Left colon (tissue), 2 donors: ENCODE data around the gene SLC35E1. TPM values are rescaled to one million over a fixed set of nuclear protein-coding genes. Genes with fewer than 3 reads are reported as not detected.

Source experiments
- ATAC-seq: fragments of 200-7000 bp; cut with Tn5 transposase; one replicate; pipeline ENCODE4 v1.9.1; 2020; ENCODE audit warnings: mild to moderate bottlenecking, moderate library complexity
- DNase-seq, 2 donors: peaks; one replicate each; pipeline ENCODE4 v3.0.0-alpha.2; 2020
- intact Hi-C, 2 donors: fragments of 100-400 bp; cut with DNase I in 1 of 2; cut with micrococcal nuclease in 1 of 2; formaldehyde crosslinking; loops; one replicate each; pipeline versions ENCODE4 v1.11.2 to v1.14.0; 2022; cut with DNase I, micrococcal nuclease
- long read RNA-seq: library from polyadenylated mRNA; unstranded; transcript quantifications from one replicate; pipeline ENCODE4 v2.0.0, GENCODE V29; 2021
- total RNA-seq, 2 donors: library from RNA; stranded (reverse); fragmentation: NEBNext Ultra II Directional; extraction: Animal tissue kit (Norgen Biotek cat#: 25700); gene quantifications; one replicate each; pipeline ENCODE4 v1.2.1, GENCODE V29; 2021
- donor health status: DM: no; HTN: no; CAD: no.
- donor health status: DM: yes; HTN: yes; CAD: no.

Gene SLC35E1
- total RNA-seq, result 10 to 100 TPM; 35.8 to 37.7 TPM
- long read RNA-seq, full-length matches to known transcripts, result 25 of 51 reads
- long read RNA-seq, partial matches to known transcripts, result 5 of 51 reads
- long read RNA-seq, other reads (novel, unspliced or antisense), result 21 of 51 reads

GRCh38 chr19:16572332-16573211, at the start of gene SLC35E1:
SLC35E1 (minus strand) TSS chr19:16572415; CDS start chr19:16572364, 51 bp downstream.
- DNase-seq (peak; percentile 95 to 97), ATAC-seq (peak; percentile 95)
- intact Hi-C loops, result no loop called here

DNA sequence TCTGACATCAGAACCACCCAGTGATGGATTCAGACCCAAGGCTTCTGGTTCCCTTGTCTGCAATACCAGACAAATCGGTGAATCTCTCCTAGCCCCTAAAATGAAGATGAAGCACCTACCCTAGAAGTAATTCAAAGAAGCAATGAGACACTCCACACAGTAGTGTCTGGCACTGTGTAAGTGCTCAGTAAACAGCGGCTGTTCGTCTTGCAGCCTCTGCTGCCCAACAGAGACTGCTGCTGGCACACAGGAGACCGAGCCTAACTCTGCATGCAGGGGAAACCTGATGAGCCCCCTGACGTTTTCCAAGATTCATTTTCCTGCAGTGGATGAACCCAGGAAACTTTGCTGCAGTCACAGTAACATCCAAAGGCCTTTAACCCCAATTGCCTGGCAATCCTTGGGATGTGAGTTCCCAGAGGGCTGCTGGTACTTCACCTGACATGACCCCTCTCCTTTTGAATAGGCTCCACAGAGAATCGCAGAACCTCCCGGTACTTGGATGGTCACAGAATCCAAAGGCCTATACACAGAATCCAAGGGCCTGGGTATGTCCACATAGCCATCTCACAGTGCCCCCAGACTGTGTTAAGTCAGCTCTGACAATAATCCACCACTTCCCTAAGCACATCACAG, 49.1 kb upstream of the SLC35E1 start:
- ATAC-seq (no peak), DNase-seq (no peak)
- intact Hi-C loops, result no loop called here

- DNase-seq (no peak), ATAC-seq (peak; percentile 61)
- intact Hi-C loops, result no loop called here
Observed at GRCh38 chr19:16620584-16620983, 48.4 kb upstream of the SLC35E1 start.

GRCh38 chr19:16620018-16620417, 47.8 kb upstream of the SLC35E1 start:
- DNase-seq, result no peak
- intact Hi-C loops, result no loop called here
- no peak for ATAC-seq

DNA sequence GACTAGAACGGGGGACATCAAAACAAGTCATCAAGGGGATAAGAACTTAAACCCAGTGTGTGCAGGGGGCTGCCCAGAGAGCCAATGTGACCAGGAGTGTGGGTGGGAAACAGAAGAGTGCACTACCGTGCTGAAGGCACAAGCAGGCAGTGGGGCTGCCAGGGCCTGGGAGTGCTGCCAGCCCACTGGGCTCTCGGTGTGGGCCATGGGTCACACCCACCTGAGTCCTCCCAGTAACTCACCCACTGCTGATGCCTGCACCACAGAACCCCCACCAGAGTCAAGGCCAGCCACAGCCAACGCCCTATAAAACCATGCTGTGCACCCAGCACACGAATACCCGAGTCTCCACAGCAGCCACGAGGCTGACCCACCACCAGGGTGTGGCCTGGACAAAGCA, 47.2 kb upstream of the SLC35E1 start:
- ATAC-seq (no peak), DNase-seq (no peak)
- intact Hi-C loops, result no loop called here

GRCh38 chr19:16618248-16618647, 46.0 kb upstream of the SLC35E1 start:
- no peak for ATAC-seq
- intact Hi-C loops, result no loop called here

GRCh38 chr19:16615808-16616207, 43.6 kb upstream of the SLC35E1 start:
- no peak for ATAC-seq
- DNase-seq, result no peak
- intact Hi-C loops, result no loop called here

More at GRCh38 chr19:16618248-16618647, 46.0 kb upstream of the SLC35E1 start:
- no peak for DNase-seq

- DNase-seq, result no peak
- intact Hi-C loops, result no loop called here
- no peak for ATAC-seq
Observed at GRCh38 chr19:16614941-16615340, 42.7 kb upstream of the SLC35E1 start.

DNA sequence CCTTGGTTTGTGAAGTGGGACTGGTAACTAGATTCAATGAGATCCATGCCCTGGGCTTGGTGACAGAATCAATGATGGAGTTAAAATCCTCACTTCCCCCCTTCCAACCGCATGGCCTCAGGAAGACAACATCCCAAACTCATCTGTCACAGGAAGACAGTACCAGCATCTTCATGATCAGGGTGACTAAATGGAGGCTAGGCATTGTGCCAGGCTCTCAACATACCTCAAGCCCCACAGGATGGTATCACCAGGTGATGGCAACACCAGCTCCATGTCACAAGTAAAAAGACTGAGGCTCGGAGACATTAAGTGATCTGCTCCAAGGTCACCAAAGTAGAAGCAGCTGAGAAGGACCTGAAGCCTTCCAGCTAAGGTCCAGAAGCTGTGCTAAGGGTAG, 41.6 kb upstream of the SLC35E1 start:
- no peak for DNase-seq
- intact Hi-C loops, result no loop called here
- no peak for ATAC-seq

DNA sequence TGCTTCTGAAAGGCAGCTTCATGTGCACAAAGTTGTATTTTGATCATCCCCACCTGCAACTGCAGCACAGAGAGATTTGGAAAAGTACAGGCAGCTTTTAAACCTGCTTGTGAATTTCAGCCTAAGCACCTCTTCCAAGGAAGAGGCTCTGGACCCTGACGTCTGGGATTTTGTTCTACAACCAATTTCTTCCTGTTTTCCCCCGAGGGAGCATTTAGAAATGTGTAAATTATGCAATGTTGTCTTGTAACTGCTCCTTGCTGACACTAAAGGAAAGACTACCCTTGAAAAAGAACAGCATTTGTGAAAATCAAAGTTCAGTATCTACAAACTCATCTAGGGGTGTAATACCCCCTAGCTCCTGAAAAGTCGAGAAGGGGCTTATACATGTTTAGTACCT, 40.4 kb upstream of the SLC35E1 start:
- DNase-seq, result no peak
- intact Hi-C loops, result no loop called here

DNA sequence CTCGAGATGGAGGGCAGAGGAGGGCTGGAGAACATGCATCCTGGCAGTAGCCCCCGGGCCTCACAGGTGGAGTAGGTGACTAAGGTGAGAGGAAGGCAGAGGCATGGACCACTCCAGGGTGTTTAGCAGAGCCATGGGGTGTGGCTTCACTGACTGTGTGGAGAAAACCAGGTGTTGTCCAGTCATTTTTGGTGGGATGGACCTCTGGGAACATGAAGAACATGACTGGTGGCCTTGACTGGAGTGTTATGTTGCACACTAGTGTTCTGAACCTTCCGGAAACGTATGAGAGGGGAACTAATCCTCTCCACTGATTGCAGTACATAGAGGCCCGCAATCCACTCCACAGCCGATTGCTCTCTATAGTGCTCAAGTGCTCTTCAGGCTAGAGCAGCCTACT, 38.9 kb upstream of the SLC35E1 start:
- ATAC-seq, result no peak

More for the DNA sequence above, 40.4 kb upstream of the SLC35E1 start:
- ATAC-seq, result no peak

DNA sequence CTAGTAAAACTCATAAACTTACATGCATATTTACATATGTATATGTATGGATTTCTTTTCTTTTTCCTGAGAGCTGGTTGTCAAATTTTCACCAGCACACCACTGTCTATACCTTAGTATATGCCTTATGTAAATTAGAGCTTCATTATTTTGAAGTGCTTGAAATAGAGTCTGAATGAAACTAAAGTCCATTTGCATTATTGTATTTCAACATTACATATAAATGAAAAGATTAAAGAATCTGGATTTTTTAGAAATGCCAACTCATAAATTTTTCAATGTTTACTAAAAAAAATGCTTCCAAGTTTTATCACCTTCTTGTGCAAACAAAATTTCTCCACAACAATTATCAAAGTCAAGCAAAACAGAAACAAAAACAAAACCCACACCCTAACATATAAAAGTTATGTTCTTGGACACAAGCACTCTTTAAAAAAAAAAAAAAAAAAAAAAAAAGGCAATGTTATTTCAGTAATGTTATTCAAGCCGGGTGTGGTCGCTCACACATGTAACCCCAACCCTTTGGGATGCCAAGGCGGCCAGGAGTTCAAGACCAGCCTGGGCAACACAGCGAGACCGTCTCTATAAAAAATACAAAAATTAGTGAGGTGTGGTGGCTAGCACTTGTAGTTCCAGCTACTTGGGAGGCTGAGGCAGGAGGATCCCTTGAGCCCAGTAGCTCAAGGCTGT, 37.4 kb upstream of the SLC35E1 start:
- no peak for DNase-seq
- intact Hi-C loops, result no loop called here
- ATAC-seq, result no peak

More for the DNA sequence above, 38.9 kb upstream of the SLC35E1 start:
- DNase-seq, result no peak
- intact Hi-C loops, result no loop called here

GRCh38 chr19:16608290-16608739, 36.1 kb upstream of the SLC35E1 start:
- DNase-seq, result peak in 1 of 2 donors; percentile 60
- peak; percentile 66 for ATAC-seq
- intact Hi-C loops, result no loop called here

DNA sequence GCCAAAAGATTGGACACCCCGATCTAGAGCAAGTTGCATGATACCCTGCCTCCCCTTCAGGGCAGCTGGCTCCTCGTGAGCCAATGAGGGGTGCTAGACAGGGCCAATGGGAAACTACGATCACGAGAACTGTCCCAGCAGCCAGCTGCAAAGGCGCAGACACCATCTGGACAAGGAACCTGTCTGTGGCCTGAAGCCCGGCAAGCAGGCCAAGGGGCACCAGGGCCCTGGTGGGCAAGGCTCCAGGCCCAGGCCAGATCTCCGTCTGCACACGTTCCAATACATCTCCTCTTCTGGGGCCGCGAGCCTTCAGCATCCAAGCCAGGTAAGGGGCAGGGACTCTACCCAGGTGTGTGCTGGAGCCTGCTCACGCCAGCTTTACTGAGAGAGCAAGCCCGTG, 35.6 kb upstream of the SLC35E1 start:
- intact Hi-C loops, result no loop called here
- DNase-seq (no peak), ATAC-seq (no peak)

DNA sequence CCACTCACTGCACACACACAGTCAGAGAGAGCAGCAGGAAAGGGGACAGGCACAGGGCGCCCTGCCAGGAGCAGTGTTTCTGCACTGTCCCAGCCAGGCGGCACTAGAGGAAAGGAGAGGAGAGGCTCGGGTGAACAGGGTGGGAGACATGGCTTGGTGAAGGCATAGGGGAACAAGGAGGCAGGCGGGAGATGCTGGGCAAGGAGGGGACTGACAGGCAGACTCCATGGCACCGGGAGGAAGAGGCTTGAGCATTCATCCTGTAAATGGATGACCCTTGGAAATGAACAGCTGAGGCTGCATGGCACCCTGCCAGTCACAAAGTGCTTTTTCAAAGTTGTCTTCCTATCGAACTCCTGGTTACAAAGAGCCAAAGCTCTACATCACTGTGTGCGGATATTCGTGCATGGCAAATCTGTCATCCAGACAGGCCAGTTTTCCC, 33.4 kb upstream of the SLC35E1 start:
- intact Hi-C loops, result no loop called here
- ATAC-seq (no peak), DNase-seq (no peak)

GRCh38 chr19:16605115-16605514, 32.9 kb upstream of the SLC35E1 start:
- DNase-seq, result no peak
- intact Hi-C loops, result no loop called here
- ATAC-seq, result no peak

DNA sequence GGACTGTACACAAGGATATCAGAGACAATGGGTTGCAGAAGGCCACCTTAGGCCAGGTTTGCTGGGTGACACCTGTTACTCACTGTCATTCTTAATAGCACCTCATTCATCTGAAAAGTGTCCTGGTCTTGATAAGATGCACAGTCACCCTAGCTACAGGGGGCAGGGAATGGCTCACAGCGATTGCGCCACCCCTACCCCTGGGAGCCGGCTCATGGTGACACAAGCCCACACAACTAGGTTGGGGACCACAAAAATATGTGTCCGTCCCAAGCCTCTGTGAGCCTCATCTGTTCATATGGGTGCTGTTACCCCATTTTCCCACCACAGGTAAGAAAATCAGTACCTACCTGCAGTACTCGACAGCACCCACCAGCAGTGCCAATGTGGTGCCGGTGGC, 32.4 kb upstream of the SLC35E1 start:
- intact Hi-C loops, result no loop called here
- ATAC-seq (no peak), DNase-seq (no peak)

GRCh38 chr19:16603090-16603489, 30.9 kb upstream of the SLC35E1 start:
- DNase-seq (no peak), ATAC-seq (no peak)
- intact Hi-C loops, result no loop called here

GRCh38 chr19:16601378-16602052, 29.3 kb upstream of the SLC35E1 start:
- intact Hi-C loops, result no loop called here
- ATAC-seq (no peak), DNase-seq (no peak)
